ENCODE measurements around the gene C1D.
"Not testable (repeated sequence)": the region's sequence is repeated elsewhere in the genome, so short reads cannot be mapped to it uniquely, and the experiment has no call there.

The C1D gene

GRCh38 chr2:67997903-67998302 is 64.9 kb downstream of the C1D start:
- no peak for DNase-seq

GRCh38 chr2:67997528-67997900 is 65.3 kb downstream of the C1D start:
- DNase-seq: no peak

GRCh38 chr2:67996772-67997527 is 65.9 kb downstream of the C1D start:
- DNase-seq: no peak

GRCh38 chr2:67994716-67995115 is 68.1 kb downstream of the C1D start:
- DNase-seq: no peak

GRCh38 chr2:67994069-67994468 is 68.7 kb downstream of the C1D start:
- DNase-seq: not testable (repeated sequence)

- DNase-seq: no peak
Measured at GRCh38 chr2:67993329-67993728, 69.5 kb downstream of the C1D start.

GRCh38 chr2:67991456-67991855 is 71.3 kb downstream of the C1D start:
- DNase-seq: no peak

All from T-helper 9 cell (primary cell).